Measurements from ENCODE around the gene MBL2. TPM values are rescaled to one million over a fixed set of nuclear protein-coding genes. Genes with fewer than 3 reads are reported as not detected.

Gene MBL2
- total and polyA plus RNA-seq, 5 donors from 2014 or later = not detected

- H3K27ac Mint-ChIP-seq = no peak overlapping the region
- no peak overlapping the region for H3K4me3 ChIP-seq (ENCODE audit: low read depth, low read length)
- H3K4me1 Mint-ChIP-seq = no peaks in the 10 kb centered on the region
- no peak overlapping the region for H3K27ac ChIP-seq (ENCODE audit: insufficient read depth, low read length, poor library complexity, severe bottlenecking)
- ATAC-seq (ENCODE audit: low read depth in 2 of 2) (no peak), DNase-seq (no peak)
- no peaks in the 10 kb centered on the region for H3K36me3 Mint-ChIP-seq
- H3K4me1 ChIP-seq (ENCODE audit: control insufficient read depth, insufficient read depth, low read length, poor library complexity, severe bottlenecking) = no peaks in the 10 kb centered on the region
- H3K36me3 ChIP-seq (ENCODE audit: control insufficient read depth, insufficient read depth, low read length) = no peaks in the 10 kb centered on the region
- H3K9me3 ChIP-seq (ENCODE audit: control insufficient read depth in 2 of 2, low read length in 2 of 2) = no peaks in the 10 kb centered on the region
- peaks cover 0 to 24% (median 7%) of the 10 kb centered on the region in 7 donors for H3K9me3 Mint-ChIP-seq
- H3K27me3 ChIP-seq (ENCODE audit: control insufficient read depth, insufficient read depth, low read length) = no peaks in the 10 kb centered on the region
- H3K4me3 Mint-ChIP-seq = no peak overlapping the region
- no peaks in the 10 kb centered on the region for H3K27me3 Mint-ChIP-seq
These were observed 29.4 kb upstream of the MBL2 start for GRCh38 chr10:52801947-52802346.

- Histone ChIP-seq H3K27ac (ENCODE audit: insufficient read depth, low read length, poor library complexity, severe bottlenecking) (no peak overlapping the region), H3K27me3 (ENCODE audit: control insufficient read depth, insufficient read depth, low read length) (no peaks in the 10 kb centered on the region), H3K9me3 (ENCODE audit: control insufficient read depth in 2 of 2, low read length in 2 of 2) (peaks cover 0 to 1% of the 10 kb centered on the region in 2 experiments), H3K4me3 (ENCODE audit: low read depth, low read length) (no peak overlapping the region), H3K4me1 (ENCODE audit: control insufficient read depth, insufficient read depth, low read length, poor library complexity, severe bottlenecking) (no peaks in the 10 kb centered on the region), H3K36me3 (ENCODE audit: control insufficient read depth, insufficient read depth, low read length) (no peaks in the 10 kb centered on the region)
- Mint-ChIP-seq H3K36me3 (no peaks in the 10 kb centered on the region), H3K27ac (no peak overlapping the region), H3K4me1 (no peaks in the 10 kb centered on the region), H3K4me3 (no peak overlapping the region), H3K27me3 (no peaks in the 10 kb centered on the region), H3K9me3 (peaks cover 0 to 11% (median 4%) of the 10 kb centered on the region in 7 donors)
- ATAC-seq (ENCODE audit: low read depth in 2 of 2) (no peak), DNase-seq (no peak)
These were observed 13.5 kb upstream of the MBL2 start for GRCh38 chr10:52786098-52786497.

GRCh38 chr10:52785418-52785817, 12.8 kb upstream of the MBL2 start:
- Mint-ChIP-seq H3K36me3 (no peaks in the 10 kb centered on the region), H3K4me3 (no peak overlapping the region), H3K27me3 (no peaks in the 10 kb centered on the region), H3K9me3 (peaks cover 0 to 11% (median 4%) of the 10 kb centered on the region in 7 donors), H3K4me1 (no peaks in the 10 kb centered on the region), H3K27ac (no peak overlapping the region)
- ATAC-seq (ENCODE audit: low read depth in 2 of 2) (peak in 1 of 2 donors; percentile 22), DNase-seq (no peak)
- peaks cover 0 to 1% of the 10 kb centered on the region in 2 experiments for H3K9me3 ChIP-seq (ENCODE audit: control insufficient read depth in 2 of 2, low read length in 2 of 2)
- no peaks in the 10 kb centered on the region for H3K27me3 ChIP-seq (ENCODE audit: control insufficient read depth, insufficient read depth, low read length)
- no peaks in the 10 kb centered on the region for H3K36me3 ChIP-seq (ENCODE audit: control insufficient read depth, insufficient read depth, low read length)
- H3K4me1 ChIP-seq (ENCODE audit: control insufficient read depth, insufficient read depth, low read length, poor library complexity, severe bottlenecking) = no peaks in the 10 kb centered on the region
- no peak overlapping the region for H3K4me3 ChIP-seq (ENCODE audit: low read depth, low read length)
- H3K27ac ChIP-seq (ENCODE audit: insufficient read depth, low read length, poor library complexity, severe bottlenecking) = no peak overlapping the region

- H3K27ac ChIP-seq (ENCODE audit: insufficient read depth, low read length, poor library complexity, severe bottlenecking) = no peak overlapping the region
- DNase-seq (no peak), ATAC-seq (ENCODE audit: low read depth in 2 of 2) (no peak)
- Mint-ChIP-seq H3K36me3 (no peaks in the 10 kb centered on the region), H3K9me3 (peaks cover 0 to 10% (median 4%) of the 10 kb centered on the region in 7 donors), H3K4me3 (no peak overlapping the region), H3K27ac (no peak overlapping the region), H3K4me1 (no peaks in the 10 kb centered on the region), H3K27me3 (no peaks in the 10 kb centered on the region)
- H3K27me3 ChIP-seq (ENCODE audit: control insufficient read depth, insufficient read depth, low read length) = no peaks in the 10 kb centered on the region
- no peaks in the 10 kb centered on the region for H3K4me1 ChIP-seq (ENCODE audit: control insufficient read depth, insufficient read depth, low read length, poor library complexity, severe bottlenecking)
- H3K4me3 ChIP-seq (ENCODE audit: low read depth, low read length) = no peak overlapping the region
- H3K9me3 ChIP-seq (ENCODE audit: control insufficient read depth in 2 of 2, low read length in 2 of 2) = peaks cover 0 to 1% of the 10 kb centered on the region in 2 experiments
- H3K36me3 ChIP-seq (ENCODE audit: control insufficient read depth, insufficient read depth, low read length) = no peaks in the 10 kb centered on the region
These were observed 11.1 kb upstream of the MBL2 start for GRCh38 chr10:52783726-52784125.

- H3K27me3 Mint-ChIP-seq = no peaks in the 10 kb centered on the region
- H3K27me3 ChIP-seq (ENCODE audit: control insufficient read depth, insufficient read depth, low read length) = no peaks in the 10 kb centered on the region
- no peaks in the 10 kb centered on the region for H3K36me3 Mint-ChIP-seq
- H3K27ac ChIP-seq (ENCODE audit: insufficient read depth, low read length, poor library complexity, severe bottlenecking) = no peak overlapping the region
- peaks cover 0 to 10% (median 1%) of the 10 kb centered on the region in 7 donors for H3K9me3 Mint-ChIP-seq
- no peaks in the 10 kb centered on the region for H3K36me3 ChIP-seq (ENCODE audit: control insufficient read depth, insufficient read depth, low read length)
- no peak overlapping the region for H3K27ac Mint-ChIP-seq
- no peaks in the 10 kb centered on the region for H3K9me3 ChIP-seq (ENCODE audit: control insufficient read depth in 2 of 2, low read length in 2 of 2)
- H3K4me3 Mint-ChIP-seq = no peak overlapping the region
- no peak for ATAC-seq (ENCODE audit: low read depth in 2 of 2)
- no peak for DNase-seq
- no peak overlapping the region for H3K4me3 ChIP-seq (ENCODE audit: low read depth, low read length)
- no peaks in the 10 kb centered on the region for H3K4me1 Mint-ChIP-seq
- no peaks in the 10 kb centered on the region for H3K4me1 ChIP-seq (ENCODE audit: control insufficient read depth, insufficient read depth, low read length, poor library complexity, severe bottlenecking)
These were observed 10.0 kb upstream of the MBL2 start for GRCh38 chr10:52782554-52782953.

GRCh38 chr10:52780391-52781155, 8.0 kb upstream of the MBL2 start:
- no peak for DNase-seq
- H3K9me3 Mint-ChIP-seq = peaks cover 0 to 8% (median 0%) of the 10 kb centered on the region in 7 donors
- H3K4me1 Mint-ChIP-seq = no peaks in the 10 kb centered on the region
- H3K36me3 Mint-ChIP-seq = no peaks in the 10 kb centered on the region
- no peak for ATAC-seq (ENCODE audit: low read depth in 2 of 2)
- Histone ChIP-seq H3K4me1 (ENCODE audit: control insufficient read depth, insufficient read depth, low read length, poor library complexity, severe bottlenecking) (no peaks in the 10 kb centered on the region), H3K27me3 (ENCODE audit: control insufficient read depth, insufficient read depth, low read length) (no peaks in the 10 kb centered on the region), H3K36me3 (ENCODE audit: control insufficient read depth, insufficient read depth, low read length) (no peaks in the 10 kb centered on the region), H3K9me3 (ENCODE audit: control insufficient read depth in 2 of 2, low read length in 2 of 2) (no peaks in the 10 kb centered on the region), H3K27ac (ENCODE audit: insufficient read depth, low read length, poor library complexity, severe bottlenecking) (no peak overlapping the region), H3K4me3 (ENCODE audit: low read depth, low read length) (no peak overlapping the region)
- no peak overlapping the region for H3K4me3 Mint-ChIP-seq
- no peak overlapping the region for H3K27ac Mint-ChIP-seq
- H3K27me3 Mint-ChIP-seq = peaks cover under 1% of the 10 kb centered on the region

- no peak overlapping the region for H3K27ac Mint-ChIP-seq
- DNase-seq = peak in 1 of 3 donors; percentile 14
- ATAC-seq (ENCODE audit: low read depth in 2 of 2) = no peak
These were observed 7.2 kb upstream of the MBL2 start for GRCh38 chr10:52779541-52780390.

More at GRCh38 chr10:52779541-52780390, 7.2 kb upstream of the MBL2 start:
- Mint-ChIP-seq H3K9me3 (peaks cover 0 to 8% (median 0%) of the 10 kb centered on the region in 7 donors), H3K4me1 (no peaks in the 10 kb centered on the region), H3K4me3 (no peak overlapping the region), H3K27me3 (peaks cover 4% of the 10 kb centered on the region), H3K36me3 (no peaks in the 10 kb centered on the region)
- H3K36me3 ChIP-seq (ENCODE audit: control insufficient read depth, insufficient read depth, low read length) = no peaks in the 10 kb centered on the region
- H3K4me3 ChIP-seq (ENCODE audit: low read depth, low read length) = no peak overlapping the region
- H3K27ac ChIP-seq (ENCODE audit: insufficient read depth, low read length, poor library complexity, severe bottlenecking) = no peak overlapping the region
- no peaks in the 10 kb centered on the region for H3K4me1 ChIP-seq (ENCODE audit: control insufficient read depth, insufficient read depth, low read length, poor library complexity, severe bottlenecking)
- H3K27me3 ChIP-seq (ENCODE audit: control insufficient read depth, insufficient read depth, low read length) = no peaks in the 10 kb centered on the region
- H3K9me3 ChIP-seq (ENCODE audit: control insufficient read depth in 2 of 2, low read length in 2 of 2) = no peaks in the 10 kb centered on the region

Data from CD4-positive, CD25-positive, alpha-beta regulatory T cell (primary cell).